Measurements from ENCODE around the gene SNRPN. TPM values are rescaled to one million over a fixed set of nuclear protein-coding genes. Genes with fewer than 3 reads are reported as not detected.
"Not testable (repeated sequence)": the region's sequence is repeated elsewhere in the genome, so short reads cannot be mapped to it uniquely, and the experiment has no call there.

SNRPN gene
- total RNA-seq, 4 donors from 2014 or later, result 86.4 to 107 (median 100) TPM

DNA sequence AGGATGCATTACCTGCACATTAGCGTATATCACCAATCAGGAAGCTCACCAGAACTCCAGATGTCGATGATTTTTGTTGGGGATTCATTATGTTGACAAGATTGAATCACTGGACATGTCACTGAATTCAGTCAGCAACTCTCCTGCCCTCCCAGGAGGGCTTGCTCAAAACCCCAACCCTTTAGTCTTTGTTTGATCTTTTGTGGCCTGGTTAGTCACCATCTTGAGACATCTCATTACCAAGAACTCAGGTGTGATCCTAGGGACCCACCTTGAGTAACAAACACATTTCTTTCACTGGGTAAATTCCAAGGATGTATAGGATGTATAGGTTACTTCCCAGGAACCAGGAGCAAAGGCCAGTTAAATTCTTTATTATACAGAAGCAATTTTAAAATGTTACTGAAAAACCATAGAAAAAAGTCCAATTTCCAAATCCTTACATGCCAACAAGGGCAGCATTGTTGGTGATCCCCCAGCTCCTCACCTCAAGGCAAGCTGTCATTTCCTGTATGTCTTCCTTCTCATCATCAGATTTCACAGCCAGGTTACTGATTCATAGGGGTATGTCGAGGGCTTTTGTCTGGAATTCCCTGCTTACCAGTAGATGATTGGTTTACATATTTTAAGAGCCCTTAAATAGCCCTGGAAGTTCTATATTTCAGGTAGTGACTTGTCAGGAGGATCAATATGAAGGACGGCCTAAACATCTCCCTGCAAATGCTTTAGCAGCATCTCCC is 11.7 kb downstream of the SNRPN start:
- Histone ChIP-seq H3K27me3 (no peaks in the 10 kb centered on the region), H3K36me3 (peaks cover 10 to 80% (median 50%) of the 10 kb centered on the region in 4 donors), H3K27ac (replicated peaks in 1 of 4) (no peak overlapping the region), H3K9me3 (peaks cover 0 to 7% (median 0%) of the 10 kb centered on the region in 4 donors), H3K4me1 (no peaks in the 10 kb centered on the region), H3K4me3 (no peak overlapping the region)
- no peak for TF ChIP-seq CTCF (IDR thresholded peaks at IDR 0.05)
- no peak for TF ChIP-seq POLR2AphosphoS5 (IDR thresholded peaks at IDR 0.05)
- no peak for TF ChIP-seq EP300 (IDR thresholded peaks at IDR 0.05)
- TF ChIP-seq POLR2A (IDR thresholded peaks at IDR 0.05; ENCODE audit: low read depth), result no peak
- no peak for DNase-seq (ENCODE audit: extremely low spot score)
- WGBS, result 77% methylated on average over 4 of the region's 4 CpGs
- intact Hi-C loops (cut with DNase I), result no loop called here

DNA sequence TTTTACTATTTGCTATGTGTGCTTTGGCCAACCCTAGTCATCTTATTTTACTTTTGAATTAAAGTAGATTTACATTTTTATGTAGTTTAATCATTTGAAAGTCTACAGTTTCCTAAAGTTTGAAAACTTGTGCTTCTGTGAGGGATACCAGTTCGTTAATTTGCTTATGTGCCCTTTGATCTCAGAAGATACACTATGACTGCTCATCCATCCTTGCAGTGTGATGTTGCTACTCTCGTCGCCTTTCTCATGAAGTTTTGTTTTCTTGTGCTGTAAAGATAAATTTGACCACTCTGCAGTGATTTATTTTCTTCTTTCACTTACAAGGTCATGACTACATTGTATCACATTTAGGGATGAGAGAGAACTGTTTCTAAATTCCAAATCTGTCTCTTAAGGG is 16.3 kb downstream of the SNRPN start:
- intact Hi-C loops (cut with DNase I), result loop anchor here (10.0 kb wide), 1 partner anchor 124 kb away; no protein-coding TSS in a partner anchor
- no peak for DNase-seq (ENCODE audit: extremely low spot score)
- no peaks in the 10 kb centered on the region for H3K27me3 ChIP-seq
- H3K36me3 ChIP-seq, result peaks cover 21 to 83% (median 59%) of the 10 kb centered on the region in 4 donors
- peaks cover 0 to 15% (median 0%) of the 10 kb centered on the region in 4 donors for H3K9me3 ChIP-seq
- H3K27ac ChIP-seq (replicated peaks in 1 of 4), result no peak overlapping the region
- no peak for TF ChIP-seq EP300 (IDR thresholded peaks at IDR 0.05)
- no peak for TF ChIP-seq POLR2AphosphoS5 (IDR thresholded peaks at IDR 0.05)
- no peak for TF ChIP-seq POLR2A (IDR thresholded peaks at IDR 0.05; ENCODE audit: low read depth)
- TF ChIP-seq CTCF (IDR thresholded peaks at IDR 0.05), result no peak
- no peak overlapping the region for H3K4me3 ChIP-seq
- 85% methylated on average over 3 of the region's 3 CpGs for WGBS
- H3K4me1 ChIP-seq, result no peaks in the 10 kb centered on the region

DNA sequence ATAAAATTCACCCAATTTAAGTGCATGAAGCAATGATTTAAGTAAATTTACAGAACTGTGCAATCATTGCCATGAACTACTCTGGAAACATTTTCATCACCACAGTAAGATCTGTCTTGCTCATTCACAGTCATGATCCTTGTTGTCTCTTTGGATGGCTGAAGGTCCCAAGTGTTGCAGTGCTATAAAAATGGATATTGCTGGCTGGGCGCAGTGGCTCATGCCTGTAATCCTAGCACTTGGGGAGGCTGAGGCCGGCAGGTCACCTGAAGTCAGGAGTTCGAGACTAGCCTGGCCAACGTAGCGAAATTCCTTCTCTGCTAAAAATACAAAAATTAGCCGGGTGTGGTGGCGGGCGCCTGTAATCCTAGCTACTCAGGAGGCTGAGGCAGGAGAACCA is 17.0 kb downstream of the SNRPN start:
- H3K27ac ChIP-seq (replicated peaks in 1 of 4), result no peak overlapping the region
- WGBS, result 98% methylated on average over 8 of the region's 8 CpGs
- no peaks in the 10 kb centered on the region for H3K27me3 ChIP-seq
- H3K4me3 ChIP-seq, result no peak overlapping the region
- peaks cover 0 to 14% (median 0%) of the 10 kb centered on the region in 4 donors for H3K9me3 ChIP-seq
- no peak for DNase-seq (ENCODE audit: extremely low spot score)
- H3K36me3 ChIP-seq, result peaks cover 27 to 83% (median 60%) of the 10 kb centered on the region in 4 donors
- TF ChIP-seq POLR2AphosphoS5 (IDR thresholded peaks at IDR 0.05) (no peak), CTCF (IDR thresholded peaks at IDR 0.05) (no peak), POLR2A (IDR thresholded peaks at IDR 0.05; ENCODE audit: low read depth) (no peak), EP300 (IDR thresholded peaks at IDR 0.05) (no peak)
- H3K4me1 ChIP-seq, result no peaks in the 10 kb centered on the region
- intact Hi-C loops (cut with DNase I), result loop anchor here (10.0 kb wide), 1 partner anchor 123 kb away; no protein-coding TSS in a partner anchor

DNA sequence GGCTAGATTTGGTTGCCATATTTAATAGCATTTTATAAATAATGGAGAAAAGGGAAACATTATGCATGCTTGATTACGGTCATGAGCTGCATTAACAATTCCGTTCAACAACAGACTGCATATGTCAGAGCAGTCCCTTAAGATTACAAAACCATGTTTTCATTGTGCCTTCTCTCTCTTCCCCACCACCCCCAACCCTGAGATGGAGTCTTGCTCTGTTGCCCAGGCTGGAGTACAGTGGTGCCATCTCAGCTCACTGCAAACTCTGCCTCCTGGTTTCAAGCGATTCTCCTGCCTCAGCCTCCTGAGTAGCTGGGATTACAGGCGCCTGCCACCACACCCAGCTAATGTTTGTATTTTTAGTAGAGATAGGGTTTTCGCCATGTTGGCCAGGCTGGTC is 17.9 kb downstream of the SNRPN start:
- not testable (repeated sequence) for H3K4me3 ChIP-seq; DNase-seq (ENCODE audit: extremely low spot score); H3K9me3 ChIP-seq; H3K27me3 ChIP-seq; H3K27ac ChIP-seq (replicated peaks in 1 of 4); H3K4me1 ChIP-seq
- H3K36me3 ChIP-seq, result peaks cover 36 to 83% (median 62%) of the 10 kb centered on the region in 4 donors
- intact Hi-C loops (cut with DNase I), result loop anchor here (10.0 kb wide), 1 partner anchor 122 kb away; no protein-coding TSS in a partner anchor
- WGBS, result 93% methylated on average over 5 of the region's 5 CpGs

- WGBS, result 86% methylated on average over 3 of the region's 3 CpGs
- Histone ChIP-seq H3K36me3 (peaks cover 64 to 92% (median 79%) of the 10 kb centered on the region in 4 donors), H3K27me3 (no peaks in the 10 kb centered on the region), H3K4me3 (no peak overlapping the region), H3K4me1 (no peaks in the 10 kb centered on the region), H3K9me3 (peaks cover 0 to 17% (median 1%) of the 10 kb centered on the region in 4 donors), H3K27ac (replicated peaks in 1 of 4) (no peak overlapping the region)
- no peak for TF ChIP-seq EP300 (IDR thresholded peaks at IDR 0.05)
- no peak for TF ChIP-seq POLR2A (IDR thresholded peaks at IDR 0.05; ENCODE audit: low read depth)
- no peak for TF ChIP-seq POLR2AphosphoS5 (IDR thresholded peaks at IDR 0.05)
- no peak for TF ChIP-seq CTCF (IDR thresholded peaks at IDR 0.05)
- no peak for DNase-seq (ENCODE audit: extremely low spot score)
- intact Hi-C loops (cut with DNase I), result loop anchor here (10.0 kb wide), 1 partner anchor 118 kb away; no protein-coding TSS in a partner anchor
These were observed 22.1 kb downstream of the SNRPN start for GRCh38 chr15:24976932-24977331.
